ENCODE results near the gene CDC25B.

The CDC25B gene

DNA sequence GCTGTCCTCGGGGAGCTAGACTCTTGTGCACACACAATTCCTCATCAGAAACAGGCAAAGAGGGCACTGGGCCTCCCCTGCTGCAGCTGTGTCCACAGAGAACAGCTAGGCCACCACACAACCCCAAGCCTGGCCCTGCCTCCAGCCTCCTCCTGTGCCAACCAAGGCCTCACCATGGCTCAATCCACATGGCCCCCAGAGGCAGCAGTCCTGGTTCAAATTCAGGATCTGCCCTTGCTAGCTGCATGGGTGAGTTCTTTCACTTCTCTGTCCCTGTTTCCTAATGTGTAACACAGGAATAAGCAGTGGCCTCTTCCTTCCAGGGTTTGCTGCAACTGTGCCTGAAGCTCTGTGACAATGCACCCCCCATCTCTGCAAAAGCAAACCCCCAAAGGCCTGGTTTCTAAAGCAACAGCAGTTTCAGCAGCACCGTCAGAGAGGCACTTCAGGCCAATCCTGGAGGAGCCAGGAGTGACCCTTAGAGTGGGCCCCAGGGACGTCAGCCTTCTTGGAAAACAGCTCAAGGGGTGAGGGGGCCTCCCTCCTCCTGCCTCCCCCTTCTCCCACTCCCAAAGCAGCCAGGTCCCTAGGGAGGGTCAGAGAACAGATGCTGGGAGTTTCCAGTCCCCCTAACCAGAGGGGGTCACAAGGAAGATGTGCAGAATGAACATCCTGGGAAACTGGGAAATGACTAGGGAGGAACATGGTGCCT is 30.8 kb upstream of the CDC25B start:
- DNase-seq: no peak

DNA sequence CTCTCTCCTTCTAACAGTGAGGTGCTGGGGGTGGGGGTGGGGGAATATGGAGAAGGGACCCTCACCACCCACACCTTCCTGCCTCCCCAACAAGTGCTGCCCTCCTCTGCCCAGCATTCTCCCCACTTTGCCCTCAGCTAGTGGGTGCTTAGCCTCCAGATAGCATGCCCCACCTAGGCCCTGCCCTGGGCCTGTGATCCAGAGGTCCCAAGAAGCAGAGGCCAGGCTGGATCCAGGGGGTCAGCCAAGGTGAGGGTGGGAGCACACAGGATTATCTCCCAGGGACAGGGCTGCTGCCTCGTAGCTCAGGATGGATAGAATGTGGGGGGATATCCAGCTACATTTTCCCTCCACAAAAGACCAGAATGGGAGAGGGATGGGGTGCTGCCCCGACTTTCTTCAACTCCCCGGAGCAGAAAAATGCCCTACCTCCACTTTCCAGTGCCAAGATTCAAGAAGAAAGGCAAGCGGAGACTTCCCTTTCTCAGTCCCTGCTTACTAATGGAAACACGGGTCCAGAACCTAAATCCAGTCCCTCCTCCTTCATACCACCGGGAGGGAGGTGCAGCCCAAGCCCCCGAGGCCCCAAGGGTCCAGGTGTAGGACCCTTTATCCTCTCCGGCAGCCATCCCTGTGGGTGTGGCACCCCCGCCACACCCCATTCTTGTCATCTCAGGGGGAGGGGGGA is 29.5 kb upstream of the CDC25B start:
- no peak for DNase-seq

DNA sequence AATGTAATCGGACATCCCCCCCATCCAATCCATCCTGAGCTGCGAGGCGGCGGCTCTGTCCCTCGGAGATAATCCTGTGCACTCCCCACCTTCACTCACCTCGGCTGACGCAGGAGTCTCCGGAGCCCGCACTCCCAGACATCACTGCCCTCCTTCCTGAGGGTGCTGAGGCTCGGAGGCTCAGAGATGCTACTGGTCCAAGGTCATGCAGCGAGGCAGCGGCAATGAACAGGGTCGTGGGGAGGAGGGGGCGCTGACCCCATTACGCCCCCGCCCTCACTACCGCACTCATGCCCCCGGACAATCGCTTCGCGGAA is 29.0 kb upstream of the CDC25B start:
- DNase-seq: no peak

DNA sequence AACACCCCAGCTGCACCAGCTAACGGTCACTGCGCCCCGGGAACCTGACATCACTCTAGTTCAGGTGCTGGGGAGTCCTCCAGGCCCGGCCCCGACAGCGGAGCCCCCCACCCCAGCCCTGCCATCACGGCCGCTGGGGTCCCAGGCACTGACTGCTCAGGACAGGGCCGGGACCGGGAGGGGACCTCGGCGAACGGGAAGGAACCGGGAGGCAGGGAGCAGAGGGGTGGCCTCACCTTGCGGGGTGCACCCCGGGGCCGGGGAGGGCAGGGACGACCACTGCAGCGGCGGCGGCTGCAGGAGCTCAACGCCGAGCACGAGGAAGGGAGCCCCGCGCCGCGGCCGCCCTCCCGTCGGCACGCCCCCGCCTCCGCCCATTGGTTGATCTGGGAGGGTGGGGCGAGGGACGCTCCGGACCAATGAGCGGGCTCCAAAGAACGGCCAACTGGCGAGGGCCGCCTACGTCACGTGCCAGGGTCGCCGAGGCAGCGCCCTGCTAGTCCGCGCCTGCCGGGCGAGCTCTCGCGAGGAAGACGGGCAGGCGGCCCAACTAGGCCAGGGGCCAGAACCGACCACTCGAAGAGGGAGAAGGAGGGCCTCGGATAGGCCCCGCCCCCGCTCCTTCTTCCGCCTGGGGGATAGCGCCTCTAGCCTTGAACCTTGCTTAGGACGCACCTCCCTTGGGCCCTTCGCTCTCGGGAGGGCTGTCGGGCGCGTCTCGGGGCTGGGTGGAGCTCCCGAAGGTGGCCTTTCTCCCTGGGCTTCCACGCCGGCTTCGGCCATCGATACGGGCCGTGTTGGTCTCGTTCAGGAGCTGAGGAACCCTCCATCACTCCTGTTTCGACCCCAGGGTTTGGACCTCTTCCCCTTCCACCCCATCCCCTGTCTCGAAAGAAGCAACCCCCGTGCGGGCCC is 28.4 kb upstream of the CDC25B start, which contains the start of gene ADISSP:
ADISSP (minus strand) TSS at position 327 of the 915 bp plus-strand sequence. CDS start 7,653 bp downstream, outside the sequence.
- DNase-seq: peak; percentile 98

DNA sequence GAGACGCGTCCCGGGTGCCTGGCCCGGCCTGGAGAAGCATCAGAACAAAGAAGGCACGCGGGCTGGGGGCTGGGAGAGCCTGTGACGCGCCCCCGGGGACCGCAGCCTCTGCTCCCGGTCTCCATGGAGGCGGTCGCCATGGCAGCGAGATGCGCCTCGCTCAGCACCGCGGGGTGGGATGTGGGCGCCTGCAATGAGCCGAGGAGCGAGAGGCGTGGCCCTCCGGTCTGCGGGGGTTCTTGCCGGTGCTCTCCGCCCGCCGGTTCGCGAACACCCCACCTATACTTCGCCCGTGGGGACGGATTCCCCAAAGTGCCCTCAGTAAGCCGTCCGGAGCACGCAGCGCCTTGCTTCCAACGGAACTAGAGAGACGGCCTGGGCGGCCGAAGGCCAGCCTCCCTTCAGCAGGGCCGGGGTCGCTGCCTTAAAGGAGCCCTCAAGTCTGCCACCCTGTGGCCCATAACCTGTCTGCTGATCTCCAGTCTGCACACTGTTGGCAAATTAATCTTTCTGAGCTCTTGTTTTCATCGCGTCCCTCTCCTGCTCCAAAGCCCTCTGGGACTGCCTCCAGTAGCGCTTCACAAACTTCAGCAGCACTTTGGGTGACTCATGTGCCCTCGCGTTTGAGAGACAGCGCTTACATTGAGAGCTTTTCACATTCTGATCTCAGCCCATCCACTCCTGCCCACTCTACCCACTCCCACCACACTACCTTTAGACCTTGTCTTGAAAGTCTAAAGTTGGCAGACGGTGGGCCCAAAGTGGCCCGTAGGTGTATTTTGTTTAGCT is 27.6 kb upstream of the CDC25B start:
- DNase-seq: peak; percentile 88

DNA sequence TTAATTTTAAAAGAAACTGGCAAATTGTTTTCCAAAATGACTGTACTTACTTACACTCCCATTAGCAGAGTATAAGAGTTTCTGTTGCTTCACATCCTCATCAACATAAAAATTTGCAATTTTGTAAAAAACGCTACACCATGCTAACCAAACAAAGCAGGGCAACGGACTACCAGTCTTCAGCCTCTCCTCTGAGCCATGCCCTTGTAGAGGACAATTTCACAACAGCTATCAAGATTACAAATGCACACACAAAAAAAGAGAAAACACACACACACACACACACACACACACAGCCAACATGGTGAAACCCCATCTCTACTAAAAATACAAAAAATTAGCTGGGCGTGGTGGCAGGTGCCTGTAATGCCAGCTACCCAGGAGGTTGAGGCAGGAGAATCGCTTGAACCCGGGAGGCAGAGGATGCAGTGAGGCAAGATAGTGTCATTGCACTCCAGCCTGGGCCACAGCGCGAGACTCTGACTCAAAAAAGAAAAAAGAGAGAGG is 24.5 kb upstream of the CDC25B start:
- no peak for DNase-seq

DNA sequence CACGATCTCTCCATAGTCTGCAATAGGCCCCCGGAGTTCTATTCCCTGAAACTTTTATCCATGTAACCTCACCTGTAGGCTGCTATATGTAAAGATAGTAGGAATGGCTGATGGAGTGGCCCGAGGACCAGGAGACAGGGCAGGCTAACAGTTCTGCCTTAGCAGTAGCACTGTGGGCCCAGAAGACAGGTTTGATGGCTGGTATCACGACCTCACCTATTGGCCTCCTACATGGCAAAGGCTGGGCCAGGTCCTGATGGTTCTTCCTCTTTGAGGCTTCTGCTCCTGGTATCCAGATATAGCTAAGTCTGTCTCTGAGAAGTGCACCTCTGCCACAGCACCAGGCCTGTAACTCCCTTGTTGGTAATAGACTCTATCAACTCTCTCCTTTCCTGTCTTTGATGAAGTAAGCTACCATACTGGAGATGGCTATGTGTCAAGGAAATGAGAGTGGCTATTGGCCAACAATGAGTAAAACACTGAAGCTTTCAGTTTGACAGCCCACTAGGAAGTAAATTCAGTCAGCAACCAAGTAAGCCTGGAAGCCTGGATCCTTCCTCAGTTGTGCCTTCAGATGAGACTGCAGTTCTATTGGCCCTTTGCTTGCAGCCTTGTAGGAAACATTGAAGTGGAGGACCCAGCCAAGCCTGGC is 20.5 kb upstream of the CDC25B start:
- DNase-seq: no peak

DNA sequence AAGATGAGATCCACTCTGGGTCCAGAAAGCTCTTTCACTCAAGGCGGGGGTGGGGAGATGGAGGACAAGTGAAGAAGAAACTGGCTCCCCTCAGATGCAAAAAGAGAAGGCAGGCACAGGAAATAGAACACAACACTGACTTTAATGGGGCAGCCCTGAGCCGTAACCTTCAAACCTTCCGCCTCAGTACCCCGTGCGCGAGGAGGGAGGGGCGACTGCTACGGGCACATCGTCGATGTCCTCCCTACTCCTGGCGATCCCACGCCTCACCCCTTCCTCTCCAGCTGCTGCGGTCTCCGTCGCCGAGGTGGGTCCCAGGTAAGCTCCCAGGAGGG is 18.8 kb upstream of the CDC25B start:
- DNase-seq: no peak

DNA sequence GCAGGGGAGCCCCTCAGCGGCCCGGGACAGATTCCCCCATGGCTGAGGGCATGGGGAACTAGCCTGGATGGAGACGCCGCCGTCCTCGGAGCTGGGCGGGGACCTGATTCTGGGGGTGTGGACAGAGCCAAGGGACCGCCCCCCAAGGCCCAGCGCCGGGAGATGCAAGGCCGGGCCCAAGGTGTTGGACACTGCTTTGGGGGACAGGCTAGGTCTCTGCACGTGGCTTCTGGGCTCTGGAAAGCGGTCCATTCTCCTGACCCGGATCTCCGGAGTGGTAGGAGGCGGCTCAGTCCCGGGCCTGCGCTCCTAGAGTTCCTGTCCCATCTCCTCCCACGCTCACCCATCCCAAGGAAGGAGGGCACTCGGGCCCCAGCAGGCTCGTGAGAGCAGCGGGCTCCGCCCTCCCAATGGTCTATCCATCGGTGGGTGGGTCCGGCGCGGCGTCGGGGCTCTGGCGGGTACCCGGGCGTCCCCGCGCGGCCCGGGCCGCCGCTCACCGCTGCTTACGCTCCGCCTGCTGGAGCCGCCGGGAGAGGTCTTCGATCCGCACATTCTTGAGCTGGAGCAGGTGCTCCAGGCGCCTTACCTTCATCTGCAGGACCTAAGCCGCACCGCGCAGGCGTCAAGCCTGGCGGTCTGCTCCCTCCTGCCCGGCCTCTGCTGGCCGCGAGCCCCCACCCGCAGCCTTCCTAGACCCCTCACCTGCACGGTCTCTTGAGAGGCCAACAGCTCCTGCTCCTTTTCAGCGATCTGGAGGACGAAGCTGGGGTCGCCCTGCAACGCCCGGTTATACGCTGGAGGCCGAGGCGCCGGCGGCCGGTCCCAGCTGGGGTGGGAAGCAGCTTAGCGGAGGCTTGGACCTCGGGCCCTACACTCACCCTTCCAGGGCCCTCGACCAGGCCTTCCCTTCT is 18.1 kb upstream of the CDC25B start:
- peak; percentile 46 for DNase-seq

DNA sequence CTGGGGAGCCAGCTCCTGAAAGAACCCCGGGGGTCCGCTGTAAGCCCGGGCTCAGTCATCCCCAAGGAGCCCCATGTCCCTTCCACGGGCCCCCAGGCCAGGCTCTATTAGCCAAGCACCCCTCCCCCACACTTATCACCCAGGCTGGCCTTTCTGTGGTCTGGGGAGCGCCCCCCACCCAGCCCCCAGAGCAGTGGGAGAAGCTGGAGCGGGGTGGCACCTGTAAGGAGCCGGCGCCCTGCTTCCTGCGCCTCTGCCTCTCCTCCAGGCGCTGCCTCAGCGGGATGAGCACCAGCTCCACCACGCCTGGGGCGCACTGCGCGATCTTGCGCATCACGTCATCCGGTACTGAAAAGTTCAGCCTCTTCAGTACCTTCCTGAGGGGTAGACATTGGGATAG is 17.1 kb upstream of the CDC25B start:
- no peak for DNase-seq

DNA sequence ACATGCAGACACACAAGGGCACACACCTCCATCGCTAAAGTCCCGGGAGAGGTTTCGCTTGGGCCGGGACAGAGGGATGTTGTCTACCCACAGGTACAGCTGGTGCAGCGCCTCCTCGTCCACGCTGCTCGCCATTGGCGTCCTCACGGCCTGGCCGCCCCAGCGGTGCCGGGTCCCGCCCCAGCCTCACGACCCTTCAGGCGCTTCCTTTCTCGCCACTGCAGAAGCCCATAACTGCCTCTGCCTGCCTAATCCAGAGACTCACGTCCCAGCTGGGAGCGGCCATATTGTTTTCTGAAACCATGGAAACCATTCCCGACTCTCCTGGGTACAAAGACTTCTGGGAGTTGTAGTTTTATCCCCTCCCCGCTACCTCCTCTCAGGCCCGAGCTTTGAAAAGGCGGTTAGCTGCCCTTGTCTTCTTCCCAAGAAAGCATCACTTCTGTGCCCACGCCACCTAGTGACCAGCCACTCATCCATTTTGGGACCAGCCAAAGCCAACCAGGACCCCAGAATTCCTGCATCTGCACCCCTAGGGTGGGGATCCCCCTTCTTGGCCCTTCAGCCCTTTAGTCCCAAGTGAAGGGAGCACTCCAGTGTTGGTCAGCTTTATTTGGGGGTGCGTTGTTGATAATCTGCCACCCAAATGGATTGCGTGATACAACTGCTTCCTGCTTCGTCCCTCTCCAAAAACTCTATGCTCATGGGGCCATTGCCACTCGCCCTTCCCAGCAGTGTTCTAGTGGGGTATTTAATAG is 14.8 kb upstream of the CDC25B start, which contains the start of gene SPEF1:
SPEF1 (minus strand) TSS at position 296 of the 758 bp plus-strand sequence; CDS start at position 135, 161 bp downstream.
- DNase-seq: peak; percentile 79

DNA sequence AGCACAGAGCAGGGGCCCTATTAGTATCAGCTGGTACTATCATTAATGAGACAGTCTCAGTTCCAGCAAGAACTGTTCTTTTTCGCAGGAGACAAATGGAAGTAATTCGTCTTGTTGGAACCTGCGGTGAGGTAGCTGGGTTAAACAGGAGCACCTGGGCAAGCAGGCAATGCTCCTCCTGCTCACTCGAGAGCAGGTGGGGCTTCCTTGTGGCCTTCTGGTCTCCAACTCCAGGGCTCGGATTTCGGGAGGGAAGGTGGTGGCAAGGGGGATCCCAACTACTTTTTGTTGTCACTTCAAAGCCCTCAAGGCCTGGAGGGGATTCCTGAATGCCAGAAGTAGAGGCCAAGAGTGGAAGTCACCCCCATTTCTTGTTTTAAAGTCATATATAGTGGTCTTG is 13.5 kb upstream of the CDC25B start:
- no peak for DNase-seq

DNA sequence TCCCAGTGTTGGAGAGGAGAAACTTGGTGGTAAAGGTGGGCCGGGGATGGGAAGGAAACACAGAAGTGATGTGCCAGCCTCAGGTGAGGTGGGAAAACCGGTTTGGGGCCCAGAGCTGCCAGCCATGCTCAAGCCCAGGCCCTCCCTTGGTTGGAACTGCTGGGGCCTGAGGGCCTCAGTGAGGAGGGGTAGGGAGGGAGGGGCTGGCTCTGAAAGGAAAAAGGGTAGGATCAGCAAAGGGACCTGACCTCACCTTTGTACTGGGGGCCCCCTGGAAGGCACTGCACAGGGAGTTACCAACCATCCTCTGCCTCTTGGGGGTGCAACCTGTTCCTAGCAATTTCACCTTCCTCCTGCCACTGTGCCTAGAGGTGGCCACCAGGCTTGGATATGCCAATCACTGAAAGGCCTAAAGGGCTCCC is 13.0 kb upstream of the CDC25B start:
- no peak for DNase-seq

DNA sequence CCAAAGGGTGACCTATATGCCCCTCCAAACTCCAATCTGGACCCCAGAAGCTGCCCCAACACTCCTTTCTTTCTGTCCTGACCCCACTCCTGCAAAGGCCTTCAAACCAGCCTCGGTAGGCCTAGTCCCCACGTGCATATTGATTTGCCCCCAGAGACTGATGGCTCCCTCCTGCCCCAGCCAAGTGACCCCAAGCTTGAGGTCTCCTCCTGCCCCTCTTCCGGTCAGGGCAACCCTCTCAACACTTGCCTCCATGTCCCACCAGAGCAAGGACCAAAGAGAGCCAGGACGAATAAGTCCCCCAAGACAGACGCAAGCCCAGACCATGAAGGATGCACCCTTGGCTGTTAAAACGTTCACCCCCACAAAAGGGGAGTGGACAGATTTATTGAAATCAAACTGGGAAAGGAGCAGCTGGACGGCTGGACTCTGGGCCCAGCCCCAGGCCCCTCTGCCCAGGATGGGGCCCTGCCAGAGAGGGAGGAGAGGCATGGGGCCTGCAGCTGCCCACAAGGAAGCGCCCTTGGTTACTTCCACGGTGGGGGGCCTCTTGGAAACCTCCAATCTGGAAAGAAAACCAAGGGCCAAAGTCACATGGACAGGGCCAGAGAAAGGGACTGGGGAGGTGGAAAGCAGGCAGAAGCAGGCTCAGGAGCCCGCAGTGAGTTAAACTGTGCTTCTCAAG is 12.5 kb upstream of the CDC25B start:
- DNase-seq: no peak

DNA sequence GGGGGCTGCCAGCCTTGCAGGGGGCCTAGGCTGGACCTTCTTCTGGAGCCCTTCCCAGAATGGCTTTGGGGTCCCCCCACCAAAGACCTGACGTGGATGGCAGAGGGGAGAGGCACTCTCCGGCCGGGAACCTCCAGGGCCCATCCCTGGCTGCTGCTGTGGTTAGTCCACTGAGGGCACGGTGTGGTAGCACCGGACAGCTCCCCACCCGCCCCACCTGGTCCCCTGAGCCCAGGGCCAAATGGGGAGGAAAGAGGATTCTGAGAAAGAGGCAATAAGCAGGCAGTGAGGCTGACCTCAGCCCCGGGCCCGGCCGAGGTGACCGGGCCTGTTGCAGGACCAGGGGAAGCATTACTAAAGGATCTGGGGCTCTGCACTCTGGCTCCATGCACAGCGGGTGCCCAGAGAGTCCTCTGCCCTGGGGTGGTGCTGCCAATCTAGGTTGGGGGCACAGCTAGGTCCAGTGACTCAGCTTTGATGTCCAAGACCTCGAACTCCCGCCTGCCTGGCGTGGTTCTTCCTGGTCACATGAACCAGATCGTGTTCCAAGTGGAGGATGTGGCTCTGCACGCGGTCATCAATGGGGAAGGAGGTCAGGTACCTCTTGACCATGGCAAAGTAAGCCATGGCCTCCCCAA is 11.8 kb upstream of the CDC25B start:
- no peak for DNase-seq

DNA sequence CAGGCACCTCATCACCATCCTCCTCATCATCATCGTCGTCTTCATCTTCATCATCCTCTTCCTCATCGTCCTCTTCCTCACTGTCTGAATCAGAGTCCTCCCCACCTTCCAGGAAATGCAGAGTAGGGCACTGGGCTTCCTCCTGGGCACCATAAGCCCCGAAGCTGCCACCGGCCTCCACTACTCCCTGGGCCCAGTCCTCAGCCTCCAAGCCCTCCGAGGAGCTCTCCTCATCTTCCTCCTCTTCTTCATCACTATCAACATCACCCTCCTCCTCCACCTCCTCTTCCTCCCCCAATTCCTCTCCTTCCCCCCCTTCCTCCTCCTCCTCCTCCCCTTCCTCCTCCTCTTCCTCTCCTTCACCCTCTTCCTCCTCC is 11.3 kb upstream of the CDC25B start:
- DNase-seq: no peak

DNA sequence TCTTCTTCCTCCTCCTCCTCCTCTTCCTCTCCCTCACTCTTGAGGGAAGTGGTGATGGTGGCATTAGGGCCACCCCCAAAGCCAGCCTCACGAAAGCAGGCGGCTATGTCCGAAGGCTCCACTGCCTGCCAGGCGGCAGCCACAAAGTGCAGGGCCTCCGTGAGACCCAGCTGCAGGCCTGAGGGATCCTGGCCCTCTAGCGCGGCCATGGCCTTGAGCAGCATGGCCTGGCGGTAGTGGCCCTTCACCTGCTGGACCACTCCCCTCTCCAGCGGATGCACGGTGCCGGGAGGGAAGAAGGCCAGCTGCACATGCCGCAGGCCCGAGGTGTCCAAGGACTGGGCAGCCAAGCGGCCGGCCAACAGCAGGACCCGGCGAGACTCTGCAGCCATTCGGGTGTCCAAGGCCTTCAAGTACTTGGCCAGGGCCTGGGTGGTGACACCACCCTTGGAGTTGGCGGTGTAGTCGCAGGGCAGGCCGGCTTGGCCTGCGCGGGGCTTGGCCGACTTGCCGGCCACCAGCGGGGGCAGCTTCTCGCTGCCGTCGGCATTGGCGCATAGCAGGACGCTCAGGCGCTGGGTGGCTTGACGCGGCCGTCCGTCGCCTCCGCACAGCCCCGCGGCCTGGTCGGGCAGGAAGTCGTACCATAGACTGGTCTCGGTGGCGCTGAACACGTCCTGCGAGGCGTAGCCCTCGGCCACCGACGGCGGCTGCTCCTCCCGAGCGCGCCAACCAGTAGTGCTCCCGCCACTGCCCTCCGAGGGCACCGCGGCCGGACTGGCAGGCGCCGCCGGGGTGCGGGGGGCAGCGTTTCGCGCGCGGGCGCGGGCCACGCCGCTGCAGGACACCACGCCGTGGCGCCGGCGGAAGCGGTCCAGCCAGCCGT is 10.6 kb upstream of the CDC25B start:
- DNase-seq: no peak

DNA sequence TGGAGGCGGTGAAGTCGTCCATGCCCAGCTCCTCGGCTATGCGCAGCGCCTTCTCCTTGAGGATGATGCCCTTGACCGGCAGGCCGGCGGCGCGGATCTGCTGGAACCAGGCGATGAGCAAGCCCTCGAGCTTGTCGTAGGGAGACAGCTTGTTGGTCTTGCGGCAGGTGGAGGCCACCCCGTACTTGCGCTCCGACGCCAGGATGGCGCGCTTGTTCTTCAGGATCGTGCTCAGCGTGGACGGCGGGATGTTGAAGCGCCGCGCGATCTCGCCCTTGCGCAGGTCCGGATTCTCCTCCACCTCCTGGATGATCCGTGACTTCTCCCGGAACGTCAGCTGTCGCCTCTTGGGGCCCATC is 10.0 kb upstream of the CDC25B start:
- DNase-seq: peak; percentile 48

Measured in CD4-positive, alpha-beta T cell treated with Interleukin-21 for 1 hour (primary cell).